ENCODE data around the gene UBC.

GRCh38 chr12:124921200-124922031 is 7.0 kb upstream of the UBC start:
- no peak for TF ChIP-seq CTCF (IDR thresholded peaks at IDR 0.05; ENCODE audit: insufficient read depth, low read depth, low read length)
- no peak for TF ChIP-seq EZH2 (IDR thresholded peaks at IDR 0.05; ENCODE audit: insufficient read depth, low read length)
